H9 (cell line): ENCODE data around the gene MAD1L1. TPM values are rescaled to one million over a fixed set of nuclear protein-coding genes. Genes with fewer than 3 reads are reported as not detected.

Experiments
- DNase-seq: peaks from one replicate; pipeline ENCODE4 v3.0.0-alpha.2; 2017
- H2AFZ ChIP-seq: one replicate; pipeline ENCODE4 v1.6.1; 2013; ENCODE audit warnings: mild to moderate bottlenecking, low read length, control low read depth, moderate library complexity
- H2AK5ac ChIP-seq: 2 replicates; pipeline ENCODE4 v1.6.1; 2013; ENCODE audit warnings: low read length, control low read depth, mixed read lengths; ENCODE audit not compliant: insufficient read length
- H2BK120ac ChIP-seq: one replicate; pipeline ENCODE4 v1.6.1; 2013; ENCODE audit warnings: low read depth, mild to moderate bottlenecking, low read length, control low read depth, inconsistent platforms; ENCODE audit not compliant: poor library complexity, severe bottlenecking
- H2BK12ac ChIP-seq: 2 replicates; pipeline ENCODE4 v1.6.1; 2013; ENCODE audit warnings: low read length, control low read depth, mixed read lengths, low read depth; ENCODE audit not compliant: insufficient read length
- H2BK15ac ChIP-seq: 2 replicates; pipeline ENCODE4 v1.6.1; 2013; ENCODE audit warnings: low read depth, low read length, control low read depth
- H2BK20ac ChIP-seq: one replicate; pipeline ENCODE4 v1.6.1; 2013; ENCODE audit warnings: low read depth, mild to moderate bottlenecking, low read length, control low read depth, inconsistent platforms; ENCODE audit not compliant: poor library complexity, severe bottlenecking
- H2BK5ac ChIP-seq: 2 replicates; pipeline ENCODE4 v1.6.1; 2013; ENCODE audit warnings: low read length, control low read depth, mixed read lengths; ENCODE audit not compliant: insufficient read length
- H3K14ac ChIP-seq: 2 replicates; pipeline ENCODE4 v1.6.1; 2013; ENCODE audit warnings: low read length, control low read depth; ENCODE audit not compliant: insufficient read depth
- H3K18ac ChIP-seq: 2 replicates; pipeline ENCODE4 v1.6.1; 2013; ENCODE audit warnings: low read depth, mild to moderate bottlenecking, mixed read lengths, low read length, control low read depth; ENCODE audit not compliant: insufficient read length
- H3K23ac ChIP-seq: 2 replicates; pipeline ENCODE4 v1.6.1; 2013; ENCODE audit warnings: low read length, control low read depth, mixed read lengths, low read depth; ENCODE audit not compliant: insufficient read length
- H3K23me2 ChIP-seq: 2 replicates; pipeline ENCODE4 v1.6.1; 2013; ENCODE audit warnings: low read depth, mild to moderate bottlenecking, mixed read lengths, low read length, control low read depth; ENCODE audit not compliant: insufficient read length, poor library complexity, severe bottlenecking
- H3K27ac ChIP-seq: 2 replicates; pipeline ENCODE4 v1.5.1; 2013; ENCODE audit warnings: low read length, control low read depth, mixed read lengths, low read depth; ENCODE audit not compliant: insufficient read length
- H3K27me3 ChIP-seq: 2 replicates; pipeline ENCODE4 v1.6.1; 2013; ENCODE audit warnings: low read length, control low read depth, inconsistent platforms; ENCODE audit not compliant: insufficient read depth
- H3K4ac ChIP-seq: 2 replicates; pipeline ENCODE4 v1.6.1; 2013; ENCODE audit warnings: low read depth, mild to moderate bottlenecking, control low read depth, inconsistent platforms, low read length, moderate library complexity
- H3K4me1 ChIP-seq: 2 replicates; pipeline ENCODE4 v1.6.1; 2013; ENCODE audit warnings: low read length, control low read depth, inconsistent platforms; ENCODE audit not compliant: insufficient read depth
- H3K4me2 ChIP-seq: 2 replicates; pipeline ENCODE4 v1.6.1; 2013; ENCODE audit warnings: low read length, control low read depth, mixed read lengths; ENCODE audit not compliant: insufficient read length, insufficient read depth
- H3K56ac ChIP-seq: 2 replicates; pipeline ENCODE4 v1.6.1; 2013; ENCODE audit warnings: low read depth, mild to moderate bottlenecking, mixed read lengths, low read length, control low read depth; ENCODE audit not compliant: insufficient read length
- H3K79me1 ChIP-seq: 2 replicates; pipeline ENCODE4 v1.6.1; 2013; ENCODE audit warnings: low read depth, mild to moderate bottlenecking, moderate library complexity, low read length, control low read depth, inconsistent platforms; ENCODE audit not compliant: insufficient read depth, poor library complexity, severe bottlenecking
- H3K79me2 ChIP-seq: 2 replicates; pipeline ENCODE4 v1.6.1; 2013; ENCODE audit warnings: low read length, control low read depth, inconsistent platforms; ENCODE audit not compliant: insufficient read depth
- H3K9ac ChIP-seq: 2 replicates; pipeline ENCODE4 v1.6.1; 2013; ENCODE audit warnings: low read length, control low read depth, mixed read lengths; ENCODE audit not compliant: insufficient read length; ENCODE audit errors: extremely low read depth
- H3K9me3 ChIP-seq: one replicate; pipeline ENCODE4 v1.6.1; 2013; ENCODE audit warnings: low read depth, low read length, inconsistent platforms; ENCODE audit not compliant: control insufficient read depth
- H3T11ph ChIP-seq: one replicate; pipeline ENCODE4 v1.6.1; 2013; ENCODE audit warnings: mild to moderate bottlenecking, low read length, control low read depth, inconsistent platforms
- H4K20me1 ChIP-seq: one replicate; pipeline ENCODE4 v1.6.1; 2013; ENCODE audit not compliant: control insufficient read depth, insufficient read length, insufficient read depth
- H4K5ac ChIP-seq: 2 replicates; pipeline ENCODE4 v1.6.1; 2013; ENCODE audit warnings: low read depth, mild to moderate bottlenecking, mixed read lengths, low read length, control low read depth; ENCODE audit not compliant: insufficient read length
- H4K8ac ChIP-seq: replicated peaks from 2 replicates; pipeline ENCODE4 v1.6.1; 2013; ENCODE audit warnings: low read length, control low read depth, mixed read lengths, low read depth; ENCODE audit not compliant: insufficient read length
- H4K91ac ChIP-seq: 2 replicates; pipeline ENCODE4 v1.6.1; 2013; ENCODE audit warnings: low read depth, mild to moderate bottlenecking, moderate library complexity, mixed read lengths, low read length, control low read depth; ENCODE audit not compliant: insufficient read length
- H3K27ac Mint-ChIP-seq, 3 experiments: 2 replicates in 2 of 3; 3 replicates in 1 of 3; pipeline ENCODE4 v1.8.0; 2020 to 2021; ENCODE audit warnings: mixed read lengths in 3 of 3, mild to moderate bottlenecking in 1 of 3, moderate library complexity in 1 of 3
- H3K27me3 Mint-ChIP-seq: 2 replicates; pipeline ENCODE4 v1.8.0; 2021; ENCODE audit warnings: low read depth, mild to moderate bottlenecking, moderate library complexity, mixed read lengths
- H3K36me3 Mint-ChIP-seq, 3 experiments: 2 replicates in 2 of 3; 3 replicates in 1 of 3; pipeline ENCODE4 v1.8.0; 2020 to 2021; ENCODE audit warnings: low read depth in 3 of 3, mixed read lengths in 3 of 3; ENCODE audit not compliant: insufficient read depth in 1 of 3
- H3K4me1 Mint-ChIP-seq, 2 experiments: 2 replicates each; pipeline ENCODE4 v1.8.0; 2020; ENCODE audit warnings: mixed read lengths in 2 of 2
- H3K4me3 Mint-ChIP-seq, 2 experiments: 2 replicates in 1 of 2; 3 replicates in 1 of 2; pipeline ENCODE4 v1.8.0; 2020 to 2021; ENCODE audit warnings: mild to moderate bottlenecking in 2 of 2, mixed read lengths in 2 of 2, moderate library complexity in 1 of 2
- H3K9me3 Mint-ChIP-seq, 2 experiments: 2 replicates in 1 of 2; 3 replicates in 1 of 2; pipeline ENCODE4 v1.8.0; 2020; ENCODE audit warnings: mild to moderate bottlenecking in 2 of 2, mixed read lengths in 2 of 2, moderate library complexity in 1 of 2
- WGBS: extraction: QIAGEN DNeasy Blood & Tissue Kit; methylation state at CpG from one replicate; pipeline ENCODE4 v1.1.7; 2013; ENCODE audit warnings: missing lambda C conversion rate, low lambda C conversion rate, mixed read lengths; ENCODE audit not compliant: insufficient read length; ENCODE audit errors: extremely low coverage; 5-methylcytosine and 5-hydroxymethylcytosine counted together
- total RNA-seq: library from RNA; stranded (reverse); gene quantifications from 2 replicates; pipeline ENCODE4 v1.2.1, GENCODE V29; 2021
- TF ChIP-seq, protein P1 (sequence below): fragments of 200-600 bp; sonication (generic); conservative IDR thresholded peaks from 3 replicates; pipeline ENCODE4 v1.8.0; 2021; ENCODE audit warnings: antibody characterized with exemption, mild to moderate bottlenecking

MAD1L1 gene
- total RNA-seq, 1 experiment from 2014 or later = 39.0 TPM

DNA sequence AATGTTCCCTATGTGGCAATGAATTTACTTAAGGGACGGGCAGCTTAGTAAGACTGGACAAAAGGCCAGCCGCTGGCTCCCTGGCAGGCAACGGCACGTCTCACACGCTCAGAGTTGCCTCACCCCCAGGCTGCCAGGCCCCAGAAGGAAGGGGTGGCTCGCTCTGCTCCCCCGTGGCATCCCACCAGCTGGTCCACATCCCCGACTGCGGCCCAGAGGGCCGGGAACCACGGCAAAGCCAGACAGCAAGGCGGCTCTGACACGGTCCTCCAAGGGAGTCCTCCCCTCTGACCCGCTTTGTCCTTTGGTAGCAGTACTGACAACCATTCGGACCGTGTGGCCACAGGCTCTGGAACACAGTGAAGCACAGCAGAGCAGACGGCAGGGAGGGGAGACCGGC is 43.4 kb upstream of the MAD1L1 start:
- H3K4me3 Mint-ChIP-seq = no peak overlapping the region
- no peak overlapping the region for H3K27ac ChIP-seq
- no peak overlapping the region for H2AFZ ChIP-seq
- no peaks in the 10 kb centered on the region for H3K9me3 ChIP-seq
- H3K23ac ChIP-seq = no peak overlapping the region
- H2BK5ac ChIP-seq = no peak overlapping the region
- H2BK20ac ChIP-seq = no peak overlapping the region
- H3K79me1 ChIP-seq = no peaks in the 10 kb centered on the region
- H2AK5ac ChIP-seq = no peak overlapping the region
- no peaks in the 10 kb centered on the region for H3K79me2 ChIP-seq
- TF ChIP-seq, protein P1, sequence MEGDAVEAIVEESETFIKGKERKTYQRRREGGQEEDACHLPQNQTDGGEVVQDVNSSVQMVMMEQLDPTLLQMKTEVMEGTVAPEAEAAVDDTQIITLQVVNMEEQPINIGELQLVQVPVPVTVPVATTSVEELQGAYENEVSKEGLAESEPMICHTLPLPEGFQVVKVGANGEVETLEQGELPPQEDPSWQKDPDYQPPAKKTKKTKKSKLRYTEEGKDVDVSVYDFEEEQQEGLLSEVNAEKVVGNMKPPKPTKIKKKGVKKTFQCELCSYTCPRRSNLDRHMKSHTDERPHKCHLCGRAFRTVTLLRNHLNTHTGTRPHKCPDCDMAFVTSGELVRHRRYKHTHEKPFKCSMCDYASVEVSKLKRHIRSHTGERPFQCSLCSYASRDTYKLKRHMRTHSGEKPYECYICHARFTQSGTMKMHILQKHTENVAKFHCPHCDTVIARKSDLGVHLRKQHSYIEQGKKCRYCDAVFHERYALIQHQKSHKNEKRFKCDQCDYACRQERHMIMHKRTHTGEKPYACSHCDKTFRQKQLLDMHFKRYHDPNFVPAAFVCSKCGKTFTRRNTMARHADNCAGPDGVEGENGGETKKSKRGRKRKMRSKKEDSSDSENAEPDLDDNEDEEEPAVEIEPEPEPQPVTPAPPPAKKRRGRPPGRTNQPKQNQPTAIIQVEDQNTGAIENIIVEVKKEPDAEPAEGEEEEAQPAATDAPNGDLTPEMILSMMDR = no peak
- no peak overlapping the region for H3K14ac ChIP-seq
- H3K9ac ChIP-seq = no peak overlapping the region
- H3K9me3 Mint-ChIP-seq = no peaks in the 10 kb centered on the region
- no peak overlapping the region for H4K5ac ChIP-seq
- no peak overlapping the region for H2BK12ac ChIP-seq
- no CpG with 5 or more reads among the region's 18 CpGs for WGBS
- no peak overlapping the region for H2BK15ac ChIP-seq
- peaks cover 5 to 9% of the 10 kb centered on the region in 2 experiments; a peak in 3 of 4 replicates for H3K4me1 Mint-ChIP-seq
- DNase-seq = no peak
- H4K8ac ChIP-seq = no peak overlapping the region
- H3K23me2 ChIP-seq = no peaks in the 10 kb centered on the region
- no peak overlapping the region for H3K56ac ChIP-seq
- no peak overlapping the region for H3T11ph ChIP-seq
- no peaks in the 10 kb centered on the region for H4K20me1 ChIP-seq
- H4K91ac ChIP-seq = no peak overlapping the region
- no peak overlapping the region for H3K4ac ChIP-seq
- H3K4me1 ChIP-seq = no peaks in the 10 kb centered on the region
- no peaks in the 10 kb centered on the region for H3K27me3 Mint-ChIP-seq
- no peak overlapping the region for H3K27ac Mint-ChIP-seq
- no peaks in the 10 kb centered on the region for H3K27me3 ChIP-seq
- H2BK120ac ChIP-seq = no peak overlapping the region
- peaks cover 7 to 41% (median 28%) of the 10 kb centered on the region in 3 experiments; a peak in 6 of 7 replicates for H3K36me3 Mint-ChIP-seq
- H3K4me2 ChIP-seq = no peak overlapping the region
- H3K18ac ChIP-seq = no peak overlapping the region
